A673 (cell line): ENCODE measurements around the gene ACOT4. TPM values are rescaled to one million over a fixed set of nuclear protein-coding genes. Genes with fewer than 3 reads are reported as not detected.

Experiments
- BruUV-seq: library from RNA; stranded (reverse); fragments of 400-500 nt; replicated peaks from 2 replicates; lab custom pipeline; 2021; lab: Mats Ljungman, UMichigan
- CTCF ChIA-PET: fragments of 300-600 bp; sonication (Branson Sonifier 250); formaldehyde crosslinking; loops from one replicate; lab custom pipeline; 2022; ENCODE audit warnings: antibody characterized with exemption; lab: Charles Lee
- POLR2A ChIA-PET: fragments of 300-600 bp; sonication (Branson Sonifier 250); formaldehyde crosslinking; loops from one replicate; lab custom pipeline; 2022; ENCODE audit warnings: antibody characterized with exemption; ENCODE audit not compliant: low non-redundant PET; lab: Charles Lee
- DNase-seq: peaks from one replicate; pipeline ENCODE4 v3.0.0-alpha.2; 2015; ENCODE audit warnings: low spot score
- H3K27ac ChIP-seq: fragments of 200-600 bp; sonication (generic); 2 replicates; pipeline ENCODE4 v1.5.1; 2016; ENCODE audit warnings: mixed run types, low read depth, mild to moderate bottlenecking, mixed read lengths, antibody characterized with exemption, low read length; ENCODE audit not compliant: poor library complexity, severe bottlenecking
- H3K27me3 ChIP-seq: fragments of 200-600 bp; sonication (generic); replicated peaks from 2 replicates; pipeline ENCODE4 v1.6.1; 2017; ENCODE audit warnings: mixed run types, low read depth, mild to moderate bottlenecking, mixed read lengths, antibody characterized with exemption, low read length; ENCODE audit not compliant: insufficient read depth, poor library complexity
- H3K36me3 ChIP-seq: fragments of 200-600 bp; sonication (generic); 2 replicates; pipeline ENCODE4 v1.6.1; 2016; ENCODE audit warnings: mixed run types, mild to moderate bottlenecking, mixed read lengths, antibody characterized with exemption, low read length; ENCODE audit not compliant: insufficient read depth, poor library complexity, severe bottlenecking
- H3K4me1 ChIP-seq: fragments of 200-600 bp; sonication (generic); 2 replicates; pipeline ENCODE4 v1.6.1; 2017; ENCODE audit warnings: mixed run types, mild to moderate bottlenecking, mixed read lengths, antibody characterized with exemption, low read length; ENCODE audit not compliant: insufficient read depth, poor library complexity, severe bottlenecking
- H3K4me3 ChIP-seq: fragments of 200-600 bp; sonication (generic); 2 replicates; pipeline ENCODE4 v1.5.1; 2016; ENCODE audit warnings: low read depth, mixed run types, mild to moderate bottlenecking, mixed read lengths, low read length; ENCODE audit not compliant: poor library complexity, severe bottlenecking
- H3K9me3 ChIP-seq: fragments of 200-600 bp; sonication (generic); 2 replicates; pipeline ENCODE4 v1.6.1; 2016; ENCODE audit warnings: mixed run types, low read depth, mild to moderate bottlenecking, mixed read lengths, antibody characterized with exemption, low read length; ENCODE audit not compliant: poor library complexity, severe bottlenecking
- CTCF ChIP-seq: fragments of 300-800, 200-600 bp; sonication (generic); conservative IDR thresholded peaks from 2 replicates; pipeline ENCODE4 v1.5.1; 2017; ENCODE audit warnings: low read depth, mild to moderate bottlenecking, antibody characterized with exemption, low read length, moderate library complexity, mixed read lengths
- EZH2 ChIP-seq: fragments of 200-600 bp; sonication (generic); IDR thresholded peaks from 2 replicates; pipeline ENCODE4 v1.6.1; 2017; ENCODE audit warnings: borderline replicate concordance, low read depth, mild to moderate bottlenecking, mixed read lengths, antibody characterized with exemption, low read length; ENCODE audit not compliant: poor library complexity, severe bottlenecking
- intact Hi-C: fragments of 100-400 bp; cut with micrococcal nuclease; formaldehyde crosslinking; loops from one replicate; pipeline ENCODE4 v1.10.0; 2022; ENCODE audit not compliant: unreplicated experiment
- total RNA-seq: library from RNA; stranded (reverse); gene quantifications from 2 replicates; pipeline ENCODE4 v1.2.3, GENCODE V29; 2021

ACOT4 gene
- total RNA-seq, 1 experiment from 2014 or later = 0.28 TPM

DNA sequence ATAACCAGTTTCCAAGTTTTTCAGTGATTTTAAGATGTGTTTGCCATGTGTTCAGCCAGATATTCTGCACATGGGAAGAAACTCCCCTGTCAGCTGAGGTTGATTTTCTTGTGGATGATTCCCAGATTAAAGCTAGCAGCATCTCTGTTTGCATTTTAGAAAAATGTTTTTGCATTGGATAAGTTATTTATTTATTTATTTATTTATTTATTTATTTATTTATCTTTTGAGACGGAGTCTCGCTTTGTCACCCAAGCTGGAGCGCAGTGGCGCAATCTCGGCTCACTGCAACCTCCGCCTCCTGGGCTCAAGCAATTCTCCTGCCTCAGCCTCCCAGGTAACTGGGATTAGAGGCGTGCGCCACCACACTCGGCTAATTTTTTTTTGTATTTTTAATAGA lies 2.8 kb downstream of the ACOT4 start:
- Histone ChIP-seq H3K27me3 (no peaks in the 10 kb centered on the region), H3K9me3 (no peaks in the 10 kb centered on the region), H3K4me1 (no peaks in the 10 kb centered on the region), H3K36me3 (no peaks in the 10 kb centered on the region), H3K4me3 (no peak overlapping the region), H3K27ac (no peak overlapping the region)
- CTCF ChIA-PET = no interaction called here
- no peak for TF ChIP-seq EZH2
- TF ChIP-seq CTCF = no peak
- BruUV-seq = no TSS peak
- intact Hi-C loops = no loop called here
- POLR2A ChIA-PET = no interaction called here
- DNase-seq = no peak

DNA sequence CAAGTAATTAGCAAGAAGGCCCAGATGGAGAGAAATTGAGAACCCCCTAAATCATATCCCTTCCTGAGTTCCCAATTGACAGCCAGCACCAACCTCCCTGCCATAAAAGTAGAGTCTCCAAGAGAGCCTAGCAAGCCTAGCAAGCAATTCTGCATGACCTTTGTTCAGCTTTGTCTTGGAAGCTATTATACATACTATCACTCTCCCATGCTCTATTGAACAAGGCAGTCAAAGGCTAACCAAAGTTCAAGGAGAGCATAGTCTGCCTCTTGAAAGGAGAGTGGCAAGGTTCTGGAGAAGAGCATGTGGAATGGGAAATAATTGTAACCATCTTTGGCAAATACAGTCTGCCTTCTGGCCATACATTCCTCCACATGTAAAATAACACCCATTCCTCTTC lies 7.8 kb downstream of the ACOT4 start:
- Histone ChIP-seq H3K9me3 (no peaks in the 10 kb centered on the region), H3K27me3 (no peaks in the 10 kb centered on the region), H3K27ac (no peak overlapping the region), H3K4me1 (no peaks in the 10 kb centered on the region), H3K36me3 (no peaks in the 10 kb centered on the region), H3K4me3 (no peak overlapping the region)
- ChIA-PET CTCF (no interaction called here), POLR2A (no interaction called here)
- DNase-seq = no peak
- intact Hi-C loops = no loop called here
- no peak for TF ChIP-seq CTCF
- no peak for TF ChIP-seq EZH2
- no TSS peak for BruUV-seq

- Histone ChIP-seq H3K36me3 (no peaks in the 10 kb centered on the region), H3K27me3 (no peaks in the 10 kb centered on the region), H3K4me1 (no peaks in the 10 kb centered on the region), H3K9me3 (no peaks in the 10 kb centered on the region), H3K4me3 (no peak overlapping the region), H3K27ac (no peak overlapping the region)
- intact Hi-C loops = no loop called here
- POLR2A ChIA-PET = no interaction called here
- no peak for DNase-seq
- BruUV-seq = no TSS peak
- TF ChIP-seq EZH2 (no peak), CTCF (no peak)
- CTCF ChIA-PET = no interaction called here
These were observed 11.3 kb downstream of the ACOT4 start for GRCh38 chr14:73602994-73603393.
